NCI-H1930 (cell line): ENCODE measurements around the gene RPRD1B.
A peak's percentile ranks its signal among the peaks of the same experiment; 100 is the strongest.
"Not testable (repeated sequence)": the region's sequence is repeated elsewhere in the genome, so short reads cannot be mapped to it uniquely, and the experiment has no call there.

Experiments used
- DNase-seq, 2 experiments: peaks; one replicate each; lab custom pipeline; 2025; lab: John Stamatoyannopoulos, UW

Gene RPRD1B

DNA sequence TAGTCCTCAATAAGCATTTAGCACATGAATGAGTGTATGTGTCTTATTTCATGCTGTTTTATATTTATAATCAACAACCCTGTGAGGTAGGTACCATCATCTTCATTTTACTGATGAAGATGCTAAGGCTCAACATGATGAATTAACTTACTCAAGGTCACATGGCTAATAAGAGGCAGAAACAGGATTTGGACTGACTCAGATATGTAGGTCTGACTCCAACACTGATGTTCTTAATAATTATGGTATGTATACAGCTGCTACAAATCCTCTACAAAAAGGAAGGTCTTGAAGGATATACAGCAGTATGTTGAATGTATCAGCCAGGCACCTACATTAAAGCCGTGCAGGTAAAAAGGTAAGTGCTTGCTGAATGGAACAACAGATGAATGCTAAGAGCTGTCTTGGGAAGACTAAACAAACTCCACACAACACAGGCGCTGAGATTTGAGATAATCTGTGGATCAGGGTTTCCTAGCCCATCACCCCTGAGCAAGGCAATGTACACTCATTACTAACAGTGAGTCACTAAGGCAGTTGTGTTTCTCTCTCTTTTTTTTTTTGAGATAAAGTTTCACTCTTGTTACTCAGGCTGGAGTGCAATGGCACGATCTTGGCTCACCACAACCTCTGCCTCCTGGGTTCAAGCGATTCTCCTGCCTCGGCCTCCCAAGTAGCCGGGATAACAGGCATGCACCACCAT, 32.2 kb upstream of the RPRD1B start:
- DNase-seq: no peak

DNA sequence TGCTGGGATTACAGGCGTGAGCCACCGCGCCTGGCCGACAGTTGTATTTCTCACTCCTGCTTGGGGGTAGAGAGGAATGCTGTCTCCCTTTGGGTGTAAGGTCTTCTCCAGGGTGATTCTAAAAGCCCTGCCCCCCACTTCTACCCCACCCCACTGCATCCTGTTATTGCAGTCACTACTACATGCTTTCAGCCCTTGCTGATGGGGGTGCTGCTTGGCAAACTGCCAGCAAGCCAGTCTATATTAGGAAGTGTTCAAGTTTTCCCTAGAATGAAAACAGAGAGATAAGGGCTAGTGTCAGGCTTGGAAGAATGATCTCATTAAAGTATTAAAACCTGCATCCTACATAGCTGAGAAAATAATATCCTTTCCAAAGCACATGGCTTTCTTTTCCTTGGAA, 31.6 kb upstream of the RPRD1B start:
- no peak for DNase-seq

DNA sequence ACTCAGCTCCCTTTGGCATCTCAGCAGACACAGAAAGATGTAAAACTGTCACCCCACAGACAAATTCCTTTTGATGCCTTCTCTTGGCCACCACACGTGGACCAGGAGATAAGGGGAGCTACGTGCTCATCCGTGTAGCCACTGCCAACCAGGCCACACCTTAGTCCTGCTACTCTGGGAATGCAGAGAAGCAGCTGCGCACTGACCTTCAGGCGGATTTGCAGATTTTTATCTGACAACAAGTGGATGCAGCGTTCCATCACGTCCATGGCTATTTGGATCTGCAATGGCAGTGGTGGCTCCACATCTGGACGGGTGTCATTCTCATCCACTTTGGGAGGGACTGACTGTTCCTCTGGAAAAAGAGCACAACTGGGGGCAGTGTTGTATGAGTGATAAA, 31.1 kb upstream of the RPRD1B start:
- no peak for DNase-seq

DNA sequence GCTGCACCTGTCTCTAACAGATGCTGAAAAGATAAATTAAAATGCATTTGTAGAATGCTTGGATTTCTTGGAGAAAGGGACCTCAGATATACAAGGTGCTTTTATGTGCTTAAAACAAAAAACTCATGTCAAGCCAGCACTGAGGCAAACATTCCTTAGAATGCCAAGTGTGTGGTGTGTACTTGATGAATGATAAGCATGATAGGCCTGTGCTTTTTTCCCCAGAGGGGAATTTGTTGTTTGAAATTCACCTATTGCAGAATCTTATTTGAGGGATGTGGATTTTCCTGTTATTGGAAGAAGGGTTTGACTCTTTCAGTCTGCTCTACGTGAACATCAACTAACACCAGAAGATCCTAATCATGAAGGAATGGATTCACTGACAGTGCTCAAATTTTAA, 29.1 kb upstream of the RPRD1B start:
- no peak for DNase-seq

DNA sequence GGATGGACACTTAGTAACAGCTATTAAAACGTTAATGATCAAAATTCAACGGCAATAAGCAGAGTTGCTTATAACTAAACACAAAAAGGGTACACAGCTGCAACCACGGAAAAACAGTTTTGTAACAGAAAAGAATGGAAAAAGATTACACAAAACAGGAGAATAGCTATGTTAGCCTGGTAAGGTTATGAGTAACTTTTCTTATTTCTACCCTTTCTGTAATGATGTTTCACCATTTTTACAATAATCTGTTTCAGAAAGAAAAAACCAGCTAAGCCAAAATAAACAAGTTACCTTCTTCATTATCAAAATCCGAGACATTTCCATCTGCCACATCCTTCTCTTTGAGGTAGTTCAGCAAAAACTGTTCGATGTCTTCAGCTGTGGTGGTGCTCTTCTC, 27.6 kb upstream of the RPRD1B start:
- DNase-seq: no peak

DNA sequence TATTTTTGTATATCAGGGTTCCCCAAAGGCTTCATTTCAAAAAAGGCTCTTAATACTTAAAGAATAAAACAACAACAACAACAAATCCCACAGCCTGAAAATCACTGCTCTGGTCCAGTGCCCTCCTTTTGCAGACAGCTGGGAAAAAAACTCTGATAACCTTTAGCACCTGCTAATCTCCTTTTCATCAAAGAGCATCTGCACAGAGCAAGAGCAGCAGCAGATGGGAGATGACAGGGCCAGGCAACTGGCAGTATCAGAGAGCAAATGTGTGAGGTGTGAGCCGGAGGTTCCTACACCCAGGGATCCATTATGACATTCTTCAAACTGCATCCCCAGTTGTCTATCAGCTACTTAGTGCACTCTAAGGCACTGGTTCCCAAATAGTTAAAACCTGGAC, 26.0 kb upstream of the RPRD1B start:
- DNase-seq: no peak

DNA sequence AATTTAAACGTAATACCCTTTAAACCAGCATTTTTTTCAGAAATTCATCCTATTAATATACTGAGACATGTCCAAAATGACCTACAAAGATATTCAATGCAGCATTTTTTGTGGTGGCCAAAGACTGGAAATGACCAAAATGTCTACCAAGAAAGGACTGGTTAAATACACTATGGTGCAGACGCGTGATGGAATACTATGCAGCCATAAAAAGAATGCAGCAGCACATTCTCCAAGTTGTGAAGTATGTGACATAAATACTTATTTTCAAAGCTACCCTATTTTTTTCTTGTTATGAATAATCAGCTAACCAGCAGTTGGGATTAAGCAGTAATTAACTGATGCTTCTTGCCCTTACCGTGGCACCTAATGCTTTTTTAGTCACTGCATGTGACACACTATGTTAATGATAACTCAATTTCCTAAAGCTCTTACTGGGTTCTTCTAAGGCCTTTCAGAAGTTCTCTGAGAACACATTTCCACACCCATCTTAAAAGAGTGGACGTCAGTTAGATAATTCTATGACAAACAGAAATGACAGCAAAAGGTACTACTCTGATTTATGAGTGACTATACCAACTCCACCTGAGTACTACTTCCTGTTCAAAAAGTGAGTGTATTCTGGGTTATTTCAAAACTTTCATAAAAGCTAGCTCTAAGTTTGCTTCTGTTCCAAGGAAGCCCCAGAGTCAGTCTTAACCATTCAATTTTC, 25.2 kb upstream of the RPRD1B start:
- DNase-seq: no peak

DNA sequence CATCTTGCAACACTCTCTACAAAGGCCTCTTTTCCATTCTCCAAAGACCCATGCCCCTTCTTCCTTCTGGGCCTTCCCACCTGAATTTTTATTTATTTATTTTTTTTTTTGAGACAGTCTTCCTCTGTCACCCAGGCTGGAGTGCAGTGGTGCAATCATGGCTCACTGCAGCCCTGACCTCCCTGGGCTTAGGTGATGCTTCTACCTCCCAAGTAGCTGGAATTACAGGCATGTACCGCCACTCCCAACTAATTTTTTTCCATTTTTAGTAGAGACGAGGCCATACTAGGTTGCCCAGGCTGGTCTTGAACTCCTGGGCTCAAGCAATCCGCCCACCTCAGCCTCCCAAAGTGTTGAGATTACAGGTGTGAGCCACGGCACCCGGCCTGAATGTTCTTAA, 24.1 kb upstream of the RPRD1B start:
- DNase-seq: not testable (repeated sequence)

DNA sequence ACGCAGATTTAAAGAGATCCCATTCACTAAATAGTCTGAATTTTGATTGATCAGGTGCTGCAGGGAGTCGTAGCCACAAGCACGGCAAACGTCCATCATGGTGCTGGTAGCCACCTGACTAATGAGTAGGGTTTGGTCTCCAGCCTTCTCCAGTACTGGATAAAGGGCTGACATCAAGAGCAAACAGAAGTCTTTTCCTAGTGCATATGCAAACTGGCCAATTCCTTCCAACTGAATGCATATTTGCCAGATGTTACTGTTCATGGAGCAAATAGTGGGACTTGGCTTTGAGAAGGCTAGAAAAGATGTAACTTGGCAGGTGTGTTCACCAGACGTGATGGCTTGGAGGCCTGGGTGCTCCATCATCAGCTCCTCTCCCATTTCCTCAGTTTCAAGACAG, 21.9 kb upstream of the RPRD1B start:
- DNase-seq: no peak

DNA sequence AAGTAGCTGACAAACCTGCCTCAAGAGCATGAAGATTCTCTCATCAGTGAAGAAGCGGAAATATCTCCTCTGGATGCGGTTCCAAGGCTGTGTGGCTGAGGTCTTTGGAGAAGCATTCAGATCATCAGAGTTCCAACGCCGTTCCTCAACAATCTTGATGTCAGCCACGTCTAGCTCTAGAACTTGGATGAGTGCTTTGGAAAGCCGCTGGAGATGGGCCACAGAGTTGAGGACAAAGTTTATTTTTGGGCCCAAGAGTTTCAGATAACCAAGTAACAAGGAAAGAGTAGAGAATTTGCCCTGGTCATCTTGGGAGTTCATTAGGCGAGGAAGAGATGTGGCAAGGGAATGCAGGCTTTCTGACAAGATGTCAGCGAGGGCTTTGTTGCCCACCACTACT, 21.2 kb upstream of the RPRD1B start:
- no peak for DNase-seq

DNA sequence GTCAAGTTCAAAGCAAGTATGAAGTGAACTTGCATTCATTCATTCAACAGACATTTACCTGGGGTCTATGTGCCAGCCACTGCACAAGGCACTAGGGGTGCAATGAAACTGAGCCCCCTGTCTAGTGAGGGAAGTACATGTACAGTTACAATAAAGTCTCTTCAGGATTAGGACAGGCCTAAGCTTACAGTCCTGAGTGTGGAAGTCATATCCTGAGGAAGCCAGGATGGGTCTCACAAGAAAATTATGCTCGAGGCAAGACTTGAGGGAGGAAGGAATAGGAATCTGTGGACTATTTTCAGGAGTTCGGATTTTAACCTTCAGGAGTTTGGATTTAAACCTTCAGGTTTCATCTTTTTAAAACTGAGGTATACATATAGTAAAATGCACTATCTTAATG, 19.7 kb upstream of the RPRD1B start:
- DNase-seq: no peak

DNA sequence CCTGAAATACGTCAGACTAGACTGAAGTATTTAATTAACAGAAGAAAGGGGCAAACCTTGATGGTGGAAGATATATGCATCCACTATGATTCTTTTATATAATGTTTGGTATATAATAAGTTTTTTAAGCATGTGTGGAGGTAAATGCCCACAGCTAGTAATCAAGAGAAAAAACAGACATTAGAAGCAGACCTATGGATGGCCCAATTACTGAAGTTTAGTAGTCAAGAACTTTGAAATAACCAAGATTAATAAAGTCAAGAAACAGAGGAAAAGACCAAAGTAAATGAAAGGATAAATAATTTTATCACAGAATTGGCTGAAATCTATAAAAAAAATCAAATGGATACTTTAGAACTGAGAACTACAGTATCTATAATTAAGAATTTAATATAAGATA, 15.6 kb upstream of the RPRD1B start:
- DNase-seq: no peak

DNA sequence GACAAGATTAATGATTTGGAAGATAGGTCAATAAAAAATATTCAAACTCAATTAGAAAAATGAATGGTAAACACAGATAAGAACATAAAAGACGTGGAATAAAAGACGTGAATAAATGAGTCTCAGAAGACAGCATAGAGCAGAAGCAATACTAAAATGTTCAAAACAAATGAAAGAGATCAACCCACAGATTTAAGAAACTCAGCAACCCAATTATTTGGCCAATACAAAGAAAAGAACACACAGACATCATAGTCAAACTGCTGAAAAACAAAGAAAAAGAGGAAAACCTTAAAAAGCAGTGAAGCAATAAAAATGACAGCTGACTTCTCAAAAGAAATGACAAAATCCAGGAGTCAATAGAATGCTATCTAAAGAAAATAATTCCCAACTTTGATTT, 15.2 kb upstream of the RPRD1B start:
- no peak for DNase-seq

DNA sequence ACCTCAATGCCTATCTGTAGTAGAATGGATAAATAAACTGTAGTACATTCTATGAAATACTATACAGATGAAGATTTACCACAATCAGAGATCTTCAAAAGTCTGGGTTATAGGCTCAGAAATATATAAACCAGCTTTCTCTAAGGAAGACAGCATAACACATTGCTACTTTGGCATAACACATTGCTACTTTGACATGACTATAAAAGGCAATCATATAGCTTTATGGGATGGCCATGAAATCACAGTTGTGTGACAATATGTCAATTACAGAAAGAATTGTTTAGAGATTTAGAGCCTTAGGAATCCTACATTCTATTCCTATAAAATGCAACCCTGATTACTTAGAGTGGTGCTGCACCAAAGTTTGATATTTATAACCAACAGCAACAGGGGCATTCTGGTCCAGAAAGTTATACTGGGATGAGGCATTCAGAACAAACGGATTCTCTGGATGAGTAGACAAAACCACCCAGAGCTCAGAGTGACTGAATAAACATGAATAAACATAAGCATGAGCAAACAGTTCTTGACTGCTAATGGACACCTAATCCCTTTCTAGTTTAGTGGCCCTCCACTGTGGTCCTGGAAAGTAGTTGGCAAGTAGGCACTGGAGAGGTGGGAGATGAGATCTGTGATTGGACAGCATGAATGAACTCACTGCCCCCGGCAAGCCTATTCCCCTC, 12.3 kb upstream of the RPRD1B start:
- no peak for DNase-seq

DNA sequence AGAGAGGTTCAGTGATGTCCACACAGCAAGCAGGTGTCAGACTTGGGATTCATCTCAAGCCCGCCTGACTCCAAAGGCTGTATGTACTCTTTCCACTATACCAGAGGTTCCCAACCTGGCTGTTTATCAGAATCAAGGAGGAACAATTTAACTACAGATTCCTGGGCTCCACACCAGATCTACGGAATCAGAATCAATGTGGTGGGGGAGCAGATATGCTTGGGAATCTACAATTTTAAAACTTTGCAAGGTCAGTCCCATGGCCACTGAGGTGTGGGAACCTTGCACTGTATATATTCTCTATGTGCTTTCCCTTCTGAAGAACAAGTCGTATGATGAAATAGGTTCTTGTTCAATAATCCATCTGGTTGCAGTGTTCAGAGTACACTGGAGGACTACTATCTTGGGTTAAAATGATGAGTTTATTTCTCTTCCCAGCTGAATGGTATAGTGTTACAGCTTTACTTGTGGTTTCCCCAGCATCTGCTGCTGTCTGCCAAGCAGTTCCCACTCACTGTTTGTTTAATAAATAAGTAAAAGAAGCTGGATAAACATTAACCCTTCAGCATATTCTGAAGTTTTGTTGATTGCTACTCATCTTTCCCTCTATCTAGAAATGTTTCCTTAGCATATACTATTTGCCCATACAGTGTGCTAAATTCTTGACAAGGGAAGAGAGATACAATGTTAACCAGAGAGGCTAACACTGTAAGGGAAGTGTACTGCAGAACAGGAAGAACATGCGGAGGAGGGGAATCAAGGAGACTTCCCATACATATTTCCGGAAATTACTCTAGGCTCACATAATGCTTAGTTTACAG, 10.2 kb upstream of the RPRD1B start:
- DNase-seq: no peak

DNA sequence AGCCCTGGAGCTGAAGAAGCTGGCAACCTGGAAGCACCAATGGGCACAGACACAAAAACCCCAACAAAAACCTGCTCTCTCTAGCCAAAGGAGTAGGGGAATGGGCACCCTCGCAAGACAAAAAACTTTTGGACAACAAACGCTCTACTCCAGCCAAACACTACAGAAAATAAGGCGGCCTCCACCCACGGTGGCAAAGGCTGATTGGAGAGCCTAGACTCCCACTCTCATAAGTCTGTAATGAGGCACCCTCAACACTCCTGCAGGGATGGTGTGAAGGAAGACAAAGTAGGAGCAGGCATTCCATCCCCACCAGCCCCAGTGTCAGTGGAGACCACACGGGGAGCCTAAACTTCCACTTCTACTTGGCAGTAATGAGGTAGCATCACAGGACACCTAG, 9.1 kb upstream of the RPRD1B start:
- no peak for DNase-seq

DNA sequence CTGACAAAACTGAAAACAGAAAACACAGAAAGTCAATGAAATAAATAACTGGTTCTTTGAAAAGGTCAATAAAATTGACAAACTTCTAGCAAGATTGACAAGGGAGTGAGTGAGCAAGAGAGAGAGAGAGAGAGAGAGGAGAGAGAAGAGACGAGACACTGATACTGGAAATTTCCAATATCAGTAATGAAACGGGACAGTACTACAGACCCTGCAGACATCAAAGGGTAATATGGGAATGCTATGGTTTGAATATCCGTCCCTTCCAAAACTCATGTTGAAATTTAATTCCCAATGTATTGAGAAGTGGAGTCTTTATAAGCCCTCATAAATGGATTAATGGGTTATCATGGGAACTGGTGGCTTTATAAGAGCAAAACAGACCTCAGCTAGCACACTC, 4.1 kb upstream of the RPRD1B start:
- DNase-seq: no peak

DNA sequence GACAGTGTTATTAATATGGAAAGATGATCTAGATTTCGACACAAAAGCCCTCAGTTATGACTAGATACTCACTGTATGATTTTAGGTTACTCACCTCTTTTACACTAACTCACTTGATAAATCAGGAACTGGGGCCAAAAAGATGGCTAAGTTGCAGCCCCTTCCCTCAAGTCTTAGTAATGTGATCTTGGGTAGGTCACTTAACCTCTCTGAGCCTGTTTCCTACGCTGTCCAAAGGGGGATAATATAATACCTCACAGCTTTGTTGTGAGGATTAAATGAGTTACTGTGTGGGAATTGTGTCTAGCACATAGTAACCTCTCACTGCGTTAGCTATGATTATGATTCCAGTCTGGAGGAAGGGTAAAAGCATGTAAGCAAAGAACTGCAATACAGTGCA, 1.6 kb upstream of the RPRD1B start:
- no peak for DNase-seq

DNA sequence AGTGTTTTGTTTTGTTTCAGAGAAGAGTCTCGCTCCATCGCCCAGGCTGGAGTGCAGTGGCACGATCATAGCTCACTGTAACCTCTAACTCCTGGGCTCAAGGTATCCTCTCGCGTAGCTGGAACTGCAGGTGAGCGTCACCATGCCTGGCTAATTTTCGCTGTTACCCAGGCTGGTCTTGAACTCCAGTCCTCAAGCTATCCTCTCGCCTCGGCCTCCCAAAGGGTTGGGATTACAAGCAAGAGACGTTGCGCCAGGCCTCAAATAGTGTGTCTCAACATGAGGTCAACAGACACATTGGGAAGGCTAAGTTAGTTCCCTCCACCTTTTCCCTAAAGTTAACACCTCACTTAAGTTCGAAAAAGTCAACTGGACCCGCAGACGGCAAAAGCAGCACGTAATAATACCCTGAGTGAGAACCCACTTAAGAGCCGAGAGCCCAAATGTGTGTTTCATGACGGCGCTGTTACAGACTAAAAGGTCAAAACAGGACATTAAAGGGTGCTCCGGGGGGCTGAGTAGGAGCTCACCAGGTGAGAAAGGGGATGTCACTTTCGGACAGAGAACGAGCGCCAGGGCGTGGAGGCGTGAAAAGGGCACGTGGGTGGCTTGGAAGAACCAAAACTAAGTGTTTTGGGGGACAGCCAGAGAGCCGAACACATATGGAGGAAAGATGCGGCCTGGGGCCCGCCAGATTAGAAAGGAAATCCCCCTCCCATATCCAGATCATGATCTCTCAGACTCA, 789 bp upstream of the RPRD1B start:
- DNase-seq: peak in 1 of 2 experiments; percentile 45

DNA sequence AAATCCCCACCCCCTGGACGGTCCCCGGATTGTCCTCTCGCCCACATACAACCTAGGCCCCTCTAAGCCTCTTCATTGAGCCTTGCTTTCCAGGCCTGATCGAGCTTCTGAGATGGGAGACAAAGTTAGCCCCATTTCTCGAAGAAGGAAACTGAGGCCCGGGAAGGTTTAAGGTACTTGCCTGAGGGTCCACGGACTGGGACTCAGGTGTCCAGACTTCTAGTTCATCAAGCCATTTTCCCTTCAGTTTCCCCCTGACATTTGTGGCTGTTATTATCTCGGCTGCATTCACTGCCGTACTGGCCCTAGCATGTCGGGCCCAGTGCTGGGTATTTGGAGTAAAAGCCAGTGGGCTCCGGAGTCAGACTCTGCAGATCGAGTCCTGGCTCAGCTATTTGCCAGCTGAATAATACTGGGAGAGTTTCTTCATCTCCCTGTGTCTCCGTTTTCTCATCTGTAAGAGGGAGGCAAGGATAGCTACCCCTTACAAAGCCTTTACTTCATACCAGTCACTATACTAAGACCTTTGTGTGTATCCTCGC, 633 bp downstream of the RPRD1B start:
- DNase-seq: no peak

DNA sequence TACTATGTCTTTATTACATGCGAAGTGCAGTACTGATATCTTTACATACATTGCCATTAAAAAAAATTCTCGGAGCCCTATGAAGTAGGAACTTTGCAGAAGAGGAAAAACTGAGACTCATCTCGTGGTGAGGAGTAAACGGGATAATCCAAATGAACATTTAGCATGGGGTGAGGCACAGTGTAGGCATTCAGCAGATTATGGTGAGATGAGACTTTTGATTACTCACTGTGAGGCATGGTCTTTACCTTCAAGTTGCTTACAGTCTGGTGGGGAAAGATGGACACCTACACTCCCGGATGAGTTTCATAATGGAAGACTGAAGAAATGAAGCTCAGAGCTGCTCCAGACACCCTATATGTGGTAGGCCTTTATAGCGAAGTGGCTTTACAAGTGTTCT, 1.4 kb downstream of the RPRD1B start:
- DNase-seq: no peak

DNA sequence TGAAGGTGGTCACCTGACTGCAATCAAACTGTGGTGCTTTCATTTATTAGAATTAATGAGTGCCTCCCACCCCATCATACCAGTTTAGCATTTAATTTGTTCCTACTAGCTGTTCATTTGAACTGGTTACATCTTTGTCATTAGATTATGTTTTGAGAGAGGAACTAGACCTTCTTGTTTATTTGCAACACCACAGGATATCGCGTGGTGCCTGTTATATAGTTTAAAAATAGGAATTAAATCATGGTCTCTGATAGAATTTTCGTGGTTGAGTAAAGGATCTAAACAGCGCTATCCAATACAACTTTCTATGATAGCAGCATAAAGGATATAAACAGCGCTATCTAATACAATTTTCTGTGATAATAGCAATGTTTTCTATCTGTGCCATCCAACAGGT, 2.8 kb downstream of the RPRD1B start:
- no peak for DNase-seq
